ENCODE results near the gene EFCAB14.
"Not testable (repeated sequence)": the region's sequence is repeated elsewhere in the genome, so short reads cannot be mapped to it uniquely, and the experiment has no call there.

Gene EFCAB14

DNA sequence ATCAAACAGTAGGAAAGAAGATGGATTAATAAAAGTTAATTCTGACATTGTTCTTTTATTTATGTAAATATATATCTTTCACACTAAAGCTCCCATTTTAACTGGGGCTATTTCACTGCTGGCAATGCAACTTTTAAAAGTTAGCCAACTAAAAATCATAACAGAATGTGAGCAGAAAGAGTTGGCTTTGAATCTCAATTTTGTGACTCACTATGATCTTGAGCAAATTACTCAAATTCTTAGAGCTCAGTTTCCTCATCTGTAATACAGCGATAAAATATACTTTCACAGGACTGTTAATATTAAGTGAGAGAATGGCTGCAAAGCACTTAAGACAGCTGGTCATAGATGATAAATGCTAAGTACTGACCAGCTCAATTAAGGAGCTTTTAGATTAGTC, 10.8 kb downstream of the EFCAB14 start:
- DNase-seq (ENCODE audit: low read depth, low spot score), result no peak
- TF ChIP-seq, protein P1, sequence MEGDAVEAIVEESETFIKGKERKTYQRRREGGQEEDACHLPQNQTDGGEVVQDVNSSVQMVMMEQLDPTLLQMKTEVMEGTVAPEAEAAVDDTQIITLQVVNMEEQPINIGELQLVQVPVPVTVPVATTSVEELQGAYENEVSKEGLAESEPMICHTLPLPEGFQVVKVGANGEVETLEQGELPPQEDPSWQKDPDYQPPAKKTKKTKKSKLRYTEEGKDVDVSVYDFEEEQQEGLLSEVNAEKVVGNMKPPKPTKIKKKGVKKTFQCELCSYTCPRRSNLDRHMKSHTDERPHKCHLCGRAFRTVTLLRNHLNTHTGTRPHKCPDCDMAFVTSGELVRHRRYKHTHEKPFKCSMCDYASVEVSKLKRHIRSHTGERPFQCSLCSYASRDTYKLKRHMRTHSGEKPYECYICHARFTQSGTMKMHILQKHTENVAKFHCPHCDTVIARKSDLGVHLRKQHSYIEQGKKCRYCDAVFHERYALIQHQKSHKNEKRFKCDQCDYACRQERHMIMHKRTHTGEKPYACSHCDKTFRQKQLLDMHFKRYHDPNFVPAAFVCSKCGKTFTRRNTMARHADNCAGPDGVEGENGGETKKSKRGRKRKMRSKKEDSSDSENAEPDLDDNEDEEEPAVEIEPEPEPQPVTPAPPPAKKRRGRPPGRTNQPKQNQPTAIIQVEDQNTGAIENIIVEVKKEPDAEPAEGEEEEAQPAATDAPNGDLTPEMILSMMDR (IDR thresholded peaks at IDR 0.05; ENCODE audit: low read depth, low read length), result no peak
- no peak overlapping the region for H3K4me3 ChIP-seq (ENCODE audit: low read depth, low read length)
- in situ Hi-C loops (cut with HindIII; ENCODE audit: low sequenced_read_pairs), result no loop called here

DNA sequence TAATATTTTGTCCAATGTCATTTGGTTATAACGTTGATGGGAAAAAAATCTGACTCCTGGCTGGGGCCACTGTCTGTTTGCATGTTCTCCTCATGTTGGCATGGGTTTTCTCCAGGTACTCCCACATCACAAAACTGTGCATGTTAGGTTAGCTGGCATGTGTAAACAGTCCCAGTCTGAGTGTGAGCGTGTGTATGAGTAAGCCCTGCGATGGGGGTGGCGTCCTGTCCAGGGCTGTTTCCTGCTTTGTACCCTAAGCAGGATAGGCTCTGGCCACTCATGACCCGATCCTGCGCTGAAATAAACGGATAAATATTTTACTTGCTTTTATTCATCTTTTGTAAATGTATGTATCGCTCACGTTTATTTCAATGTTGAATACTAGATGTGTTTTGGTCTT, 13.5 kb downstream of the EFCAB14 start:
- TF ChIP-seq, protein P1 (IDR thresholded peaks at IDR 0.05; ENCODE audit: low read depth, low read length), result no peak

DNA sequence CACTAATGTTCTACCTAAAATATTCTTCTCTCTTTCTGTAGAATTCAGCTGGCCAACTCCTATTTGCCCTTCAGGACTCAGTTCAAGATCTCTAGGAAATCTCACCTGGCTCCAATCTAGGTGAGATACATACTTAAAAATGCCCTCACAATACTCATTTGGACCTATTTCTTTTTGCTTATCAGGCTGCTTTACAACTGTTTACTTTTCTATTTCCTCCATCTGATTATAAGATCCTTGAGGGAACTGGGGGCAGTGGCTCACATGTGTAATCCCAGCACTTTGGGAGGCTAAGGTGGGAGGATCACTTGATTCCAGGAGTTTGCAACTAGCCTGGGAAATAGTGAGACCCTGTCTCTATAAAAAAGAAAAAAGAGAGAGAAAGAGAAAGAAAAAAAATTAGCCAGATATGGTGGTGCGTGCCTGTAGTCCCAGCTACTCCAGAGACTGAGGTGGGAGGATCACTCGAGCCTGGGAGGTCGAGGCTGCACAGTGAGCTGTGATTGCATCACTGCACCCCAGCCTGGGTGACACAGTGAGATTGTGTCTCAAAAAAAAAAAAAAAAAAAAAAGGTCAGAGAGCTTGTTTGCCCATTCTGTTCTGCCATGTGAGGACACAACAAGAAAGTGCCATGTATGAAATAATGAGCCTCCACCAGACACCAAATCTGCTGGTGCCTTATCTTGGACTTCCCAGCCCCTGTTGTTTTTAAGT, 14.8 kb downstream of the EFCAB14 start:
- in situ Hi-C loops (cut with HindIII; ENCODE audit: low sequenced_read_pairs), result no loop called here
- TF ChIP-seq, protein P1 (IDR thresholded peaks at IDR 0.05; ENCODE audit: low read depth, low read length), result no peak
- H3K4me3 ChIP-seq (ENCODE audit: low read depth, low read length), result no peak overlapping the region
- no peak for DNase-seq (ENCODE audit: low read depth, low spot score)

More for the DNA sequence above, 13.5 kb downstream of the EFCAB14 start:
- in situ Hi-C loops (cut with HindIII; ENCODE audit: low sequenced_read_pairs), result no loop called here
- no peak overlapping the region for H3K4me3 ChIP-seq (ENCODE audit: low read depth, low read length)
- no peak for DNase-seq (ENCODE audit: low read depth, low spot score)

DNA sequence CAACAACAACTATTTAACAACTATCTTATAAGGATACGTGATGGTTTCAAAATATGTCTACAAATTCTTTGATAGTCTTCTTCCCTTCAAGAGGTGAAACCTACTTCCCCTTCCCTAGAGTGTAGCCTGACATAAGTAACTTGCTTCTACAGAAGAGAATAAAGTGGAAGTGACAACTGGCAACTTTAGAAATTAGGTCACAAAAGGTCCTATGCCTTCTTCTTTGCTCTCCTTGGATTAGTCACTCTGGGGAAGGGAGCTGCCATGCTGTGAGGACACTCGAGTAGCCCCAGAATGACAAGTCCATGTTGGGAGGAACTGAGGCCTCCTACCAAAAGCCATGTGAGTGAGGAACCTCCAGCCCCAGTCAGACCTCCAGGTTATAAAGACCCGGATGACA, 19.2 kb downstream of the EFCAB14 start:
- DNase-seq (ENCODE audit: low read depth, low spot score), result no peak
- no peak overlapping the region for H3K4me3 ChIP-seq (ENCODE audit: low read depth, low read length)
- TF ChIP-seq, protein P1 (IDR thresholded peaks at IDR 0.05; ENCODE audit: low read depth, low read length), result no peak
- in situ Hi-C loops (cut with HindIII; ENCODE audit: low sequenced_read_pairs), result no loop called here

DNA sequence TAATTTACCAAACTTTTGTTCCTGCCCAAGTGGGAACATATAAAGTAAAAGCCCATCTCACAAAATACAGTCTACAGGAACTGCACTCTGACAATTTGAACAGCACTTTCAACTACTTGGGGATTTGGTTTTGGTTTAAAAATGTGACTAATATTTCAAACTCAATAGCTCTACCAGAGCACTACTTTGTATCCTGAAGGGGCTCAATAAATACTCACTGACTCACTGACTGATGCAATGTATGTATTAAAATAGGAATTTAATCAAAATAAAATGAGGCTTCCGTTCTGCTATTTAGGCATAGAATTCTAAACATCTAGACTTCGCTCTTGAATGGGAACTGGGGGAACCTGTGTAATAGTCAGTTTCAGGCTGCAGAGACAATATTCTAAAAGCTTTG, 21.9 kb downstream of the EFCAB14 start:
- in situ Hi-C loops (cut with HindIII; ENCODE audit: low sequenced_read_pairs), result no loop called here

DNA sequence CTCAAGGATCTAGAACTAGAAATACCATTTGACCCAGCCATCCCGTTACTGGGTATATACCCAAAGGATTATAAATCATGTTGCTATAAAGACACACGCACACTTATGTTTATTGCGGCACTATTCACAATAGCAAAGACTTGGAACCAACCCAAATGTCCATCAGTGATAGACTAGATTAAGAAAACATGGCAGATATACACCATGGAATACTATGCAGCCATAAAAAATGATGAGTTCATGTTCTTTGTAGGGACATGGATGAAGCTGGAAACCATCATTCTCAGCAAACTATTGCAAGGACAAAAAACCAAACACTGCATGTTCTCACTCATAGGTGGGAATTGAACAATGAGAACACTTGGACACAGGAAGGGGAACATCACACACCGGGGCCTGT, 24.2 kb downstream of the EFCAB14 start:
- in situ Hi-C loops (cut with HindIII; ENCODE audit: low sequenced_read_pairs), result not testable (repeated sequence)

More for the DNA sequence above, 21.9 kb downstream of the EFCAB14 start:
- TF ChIP-seq, protein P1 (IDR thresholded peaks at IDR 0.05; ENCODE audit: low read depth, low read length), result no peak
- no peak overlapping the region for H3K4me3 ChIP-seq (ENCODE audit: low read depth, low read length)
- no peak for DNase-seq (ENCODE audit: low read depth, low spot score)

DNA sequence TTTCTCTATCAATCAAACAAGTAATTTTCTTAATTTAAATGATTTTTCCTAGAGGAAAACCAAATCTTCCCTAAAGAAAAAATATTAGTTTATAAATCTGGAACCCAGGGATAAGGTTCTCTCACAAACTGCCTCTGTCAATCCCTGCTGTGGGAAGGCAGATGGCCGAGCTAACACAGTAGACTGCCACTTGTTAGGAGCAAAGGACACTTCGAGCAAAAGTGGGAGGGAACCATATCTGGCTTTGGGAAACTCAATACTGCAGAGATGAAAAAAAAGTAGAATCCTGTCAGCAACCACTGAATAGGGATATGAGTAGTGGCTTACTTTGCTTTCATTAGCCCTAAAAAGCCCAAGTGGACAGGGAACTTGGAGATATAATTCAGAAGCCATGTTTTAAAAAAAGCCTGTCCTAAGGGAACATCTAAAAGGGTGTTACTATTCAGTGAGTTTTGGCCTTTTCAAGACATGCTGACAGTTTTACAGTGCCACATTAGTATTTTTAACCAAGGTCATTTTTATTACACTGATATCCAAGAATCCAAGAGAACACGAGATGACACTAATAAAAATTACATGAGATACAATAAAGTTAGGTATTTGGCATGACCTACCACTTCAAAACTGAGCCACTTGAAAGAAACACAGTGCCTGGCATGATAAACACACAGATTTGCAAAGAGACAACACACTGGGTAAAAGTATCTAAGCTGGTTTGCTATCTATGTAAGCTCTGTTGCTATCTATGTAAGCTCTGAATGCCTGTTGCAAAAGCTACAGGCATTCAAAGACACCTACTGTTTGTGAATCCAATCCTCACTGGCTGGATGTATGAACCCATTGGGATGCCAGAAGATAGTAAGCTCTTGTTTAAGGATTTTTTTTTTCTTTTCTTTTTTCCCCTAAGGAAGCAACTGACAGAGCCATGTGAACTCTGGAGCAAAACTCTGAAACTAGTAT, 25.8 kb downstream of the EFCAB14 start:
- in situ Hi-C loops (cut with HindIII; ENCODE audit: low sequenced_read_pairs), result no loop called here
- no peak for DNase-seq (ENCODE audit: low read depth, low spot score)
- no peak overlapping the region for H3K4me3 ChIP-seq (ENCODE audit: low read depth, low read length)
- TF ChIP-seq, protein P1 (IDR thresholded peaks at IDR 0.05; ENCODE audit: low read depth, low read length), result no peak

More for the DNA sequence above, 24.2 kb downstream of the EFCAB14 start:
- not testable (repeated sequence) for DNase-seq (ENCODE audit: low read depth, low spot score); H3K4me3 ChIP-seq (ENCODE audit: low read depth, low read length)
